GM04504 (cell line): ENCODE data around the gene ACTL8.
"Not testable (repeated sequence)": the region's sequence is repeated elsewhere in the genome, so short reads cannot be mapped to it uniquely, and the experiment has no call there.

Source experiments
- DNase-seq: peaks from one replicate; pipeline ENCODE4 v3.0.0-alpha.2; 2012; ENCODE audit warnings: low read depth

Gene ACTL8

DNA sequence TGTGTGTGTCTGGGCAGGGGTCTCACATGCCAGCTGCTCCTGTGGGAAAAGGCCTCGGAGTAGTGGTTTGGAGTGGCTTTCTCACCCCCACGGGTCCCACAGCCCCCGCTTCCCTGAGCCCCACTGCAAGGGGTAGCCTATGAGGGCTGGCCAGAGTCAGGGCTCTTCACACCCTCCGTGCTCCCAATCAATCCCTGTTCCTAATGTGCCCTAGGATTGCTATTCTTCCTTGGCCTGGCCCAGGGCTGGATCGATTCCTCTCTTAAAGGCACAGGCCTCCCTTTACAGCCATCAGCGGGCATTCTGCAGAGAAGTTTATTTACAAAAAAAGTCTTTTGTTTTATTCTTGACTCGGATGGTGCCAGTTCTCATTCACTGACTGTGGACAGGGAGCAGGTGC, 19.3 kb upstream of the ACTL8 start:
- DNase-seq: no peak

DNA sequence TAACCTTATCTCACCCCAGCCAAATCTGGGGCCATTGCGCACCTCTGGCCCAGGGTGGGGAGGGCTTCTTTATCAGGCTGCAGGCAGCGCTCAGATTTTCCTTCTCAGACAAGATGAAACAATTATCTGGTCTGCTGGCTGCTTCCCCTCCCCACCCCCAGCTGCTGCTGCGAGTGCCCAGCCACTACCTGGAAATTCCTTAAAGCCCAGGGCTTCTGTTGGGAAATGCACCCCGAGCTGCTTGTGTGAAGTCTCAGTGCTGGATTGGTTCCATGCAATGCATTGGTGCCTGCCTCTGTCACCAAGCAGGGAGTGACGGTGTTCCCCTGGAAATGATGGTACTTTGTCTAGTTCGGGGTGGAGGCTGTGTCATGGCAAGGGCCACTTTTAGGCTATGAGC, 18.5 kb upstream of the ACTL8 start:
- no peak for DNase-seq

DNA sequence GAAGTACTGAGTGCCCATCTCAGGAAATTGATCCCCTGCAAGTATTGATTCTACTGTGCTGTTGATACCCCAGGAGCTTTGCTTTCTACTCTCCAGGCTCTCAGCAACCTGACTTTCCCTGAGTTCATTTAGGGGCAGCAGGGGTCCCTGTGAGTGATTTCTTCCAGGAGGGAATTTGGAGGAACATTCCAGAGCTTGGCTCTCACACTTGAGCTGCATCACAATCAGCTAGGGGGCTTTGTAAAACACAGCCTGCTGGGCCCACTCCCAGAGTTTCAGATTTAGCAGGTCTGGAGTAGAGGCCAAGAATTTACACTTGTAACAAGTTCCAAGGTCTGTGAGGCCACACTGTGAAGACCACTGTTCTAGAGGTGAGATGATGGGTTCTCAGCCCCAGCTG, 16.1 kb upstream of the ACTL8 start:
- no peak for DNase-seq

DNA sequence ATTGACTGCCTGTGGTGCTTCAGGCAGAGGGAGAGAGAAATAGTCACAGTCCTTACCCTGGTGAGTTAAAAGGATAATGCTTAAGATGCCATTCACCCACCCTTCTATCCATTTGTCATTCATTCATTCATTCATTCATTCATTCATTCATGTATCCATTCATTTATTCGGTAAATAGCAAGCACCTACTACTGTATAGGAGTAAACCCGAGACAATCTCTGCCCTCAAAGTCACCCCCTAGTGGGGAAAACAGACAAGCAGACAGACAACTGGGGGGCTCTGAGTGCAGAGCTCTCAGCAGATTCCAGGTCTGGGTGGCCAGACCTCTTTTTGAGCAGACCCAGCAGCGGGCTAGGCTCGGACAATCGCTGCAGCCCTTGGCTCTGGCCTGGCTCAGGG, 14.1 kb upstream of the ACTL8 start:
- no peak for DNase-seq

DNA sequence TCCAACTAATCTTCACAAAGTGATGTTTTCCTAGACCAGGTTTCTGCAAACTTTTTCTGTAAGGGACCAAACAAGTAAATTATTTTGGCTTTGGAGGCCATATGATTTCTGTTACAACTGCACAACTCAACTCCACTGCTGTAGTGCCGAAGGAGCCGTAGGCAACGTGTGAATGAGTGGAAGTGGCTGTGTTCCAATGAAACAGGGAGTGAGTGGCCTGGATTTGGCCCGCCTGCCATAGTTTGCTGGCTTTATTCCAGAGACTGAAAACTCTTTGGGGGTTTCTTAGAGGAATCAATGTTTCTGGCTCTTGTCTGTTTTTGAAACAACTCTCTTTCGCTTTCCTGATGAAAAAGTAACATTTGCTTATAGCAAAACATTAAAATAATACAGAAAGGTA, 12.6 kb upstream of the ACTL8 start:
- no peak for DNase-seq

DNA sequence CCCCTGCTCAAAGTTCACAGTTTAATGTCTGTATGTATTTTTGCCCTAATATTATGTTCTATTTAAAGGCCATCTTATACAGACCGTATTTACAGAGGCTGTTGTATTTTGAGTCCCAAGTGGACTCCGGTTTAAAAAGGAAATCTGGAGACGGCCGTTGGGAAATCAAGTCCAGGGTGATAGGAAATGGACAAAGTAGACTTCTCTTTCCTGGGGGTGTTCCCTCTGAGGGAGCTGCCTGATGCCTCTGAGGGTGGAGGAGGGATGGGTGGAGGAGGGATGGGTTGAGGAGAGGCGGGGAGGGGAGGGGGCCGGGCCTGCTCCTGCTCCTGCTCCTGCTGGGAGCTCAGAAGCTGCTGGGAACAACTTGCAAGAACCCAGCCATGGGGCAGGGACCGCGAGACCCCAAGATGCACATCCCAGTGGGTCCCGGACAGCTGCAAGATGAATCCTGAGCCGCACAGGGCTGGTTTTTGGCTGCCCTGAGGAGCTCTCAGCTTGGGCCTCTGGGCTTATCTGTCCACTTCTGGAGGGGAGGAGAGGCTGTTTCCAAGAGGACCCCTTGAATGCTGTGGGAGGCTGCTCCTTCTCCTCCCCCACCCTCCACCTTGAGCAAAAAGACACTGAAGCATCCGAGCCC, 12.0 kb upstream of the ACTL8 start:
- no peak for DNase-seq

DNA sequence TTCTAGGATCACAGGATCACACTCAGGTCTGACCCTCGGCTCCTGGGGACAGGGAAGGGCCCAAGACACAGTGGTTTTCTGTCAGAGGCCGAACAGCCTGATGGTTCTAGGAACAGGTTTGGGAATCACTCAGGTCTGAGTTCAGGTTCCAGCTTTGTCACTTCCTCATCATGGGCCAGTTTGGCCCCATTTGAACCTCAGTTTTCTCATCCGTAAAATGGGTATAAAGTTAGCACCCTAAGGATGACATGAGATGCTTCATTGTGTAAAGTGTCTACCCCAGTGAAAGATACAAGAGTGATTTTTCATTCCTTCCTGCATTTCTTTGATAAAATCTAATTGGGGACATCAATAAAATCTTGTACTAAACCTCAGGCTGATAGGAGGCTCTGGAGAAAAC, 11.2 kb upstream of the ACTL8 start:
- DNase-seq: no peak

DNA sequence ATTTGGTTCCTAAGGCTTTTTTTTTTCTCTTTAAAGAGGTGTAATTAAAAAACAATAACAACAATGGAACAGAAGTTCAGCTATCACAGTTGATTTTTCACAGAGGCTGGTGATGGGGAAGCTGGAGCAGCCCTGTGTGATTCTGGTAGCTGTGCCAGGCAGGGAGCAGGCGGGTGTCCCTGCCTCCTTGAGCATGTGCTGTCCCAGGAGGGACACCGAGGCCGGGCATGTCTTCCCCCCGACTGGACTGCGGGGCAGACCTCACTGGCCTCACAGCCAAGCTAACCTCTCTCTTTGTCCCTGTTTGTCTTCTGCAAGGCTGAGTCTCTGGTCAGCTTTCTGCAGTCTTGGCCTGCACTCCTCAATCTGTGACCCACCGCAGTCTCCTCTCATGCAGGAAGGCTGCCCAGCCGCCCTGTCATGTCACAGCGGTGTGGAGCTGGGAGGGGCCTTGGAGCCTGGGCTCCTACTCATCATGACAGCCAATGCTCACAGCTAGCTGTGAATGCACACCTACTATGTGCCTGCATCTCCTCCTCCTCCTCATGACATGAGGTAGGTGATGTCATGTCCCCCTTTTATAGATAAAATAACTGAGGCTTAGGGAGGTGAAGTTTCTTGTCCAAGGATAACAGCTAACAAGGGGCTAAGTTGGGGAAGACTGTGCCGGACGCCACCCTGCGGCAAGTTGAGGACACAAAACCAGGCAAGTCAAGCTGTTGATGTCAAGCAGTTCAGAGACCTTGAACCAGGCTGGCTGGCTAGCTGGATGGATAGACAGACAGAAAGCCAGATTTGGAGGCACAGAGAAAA, 10.3 kb upstream of the ACTL8 start:
- no peak for DNase-seq

DNA sequence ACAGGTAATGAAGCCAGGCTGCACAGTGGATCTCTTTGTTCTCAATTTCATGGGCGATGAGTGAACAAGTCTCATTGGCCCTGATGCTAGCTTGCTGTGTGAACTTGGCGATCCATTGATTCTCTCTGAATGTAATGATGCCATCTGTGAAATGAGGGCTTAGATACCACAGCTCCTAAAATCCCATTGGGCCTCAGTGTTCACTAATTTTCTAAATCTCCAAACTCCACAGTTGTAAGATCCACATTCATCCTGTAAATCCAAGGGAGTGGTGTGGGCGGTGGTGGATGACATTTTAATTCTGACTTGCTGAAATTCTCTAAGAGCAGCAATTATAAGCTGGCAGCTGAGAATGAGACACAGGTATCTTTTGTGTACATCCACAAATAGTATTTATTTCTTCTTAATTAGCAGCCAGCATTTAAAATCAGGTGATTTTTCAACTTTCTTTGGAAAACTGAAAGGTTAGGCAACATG, 9.6 kb upstream of the ACTL8 start:
- DNase-seq: no peak

DNA sequence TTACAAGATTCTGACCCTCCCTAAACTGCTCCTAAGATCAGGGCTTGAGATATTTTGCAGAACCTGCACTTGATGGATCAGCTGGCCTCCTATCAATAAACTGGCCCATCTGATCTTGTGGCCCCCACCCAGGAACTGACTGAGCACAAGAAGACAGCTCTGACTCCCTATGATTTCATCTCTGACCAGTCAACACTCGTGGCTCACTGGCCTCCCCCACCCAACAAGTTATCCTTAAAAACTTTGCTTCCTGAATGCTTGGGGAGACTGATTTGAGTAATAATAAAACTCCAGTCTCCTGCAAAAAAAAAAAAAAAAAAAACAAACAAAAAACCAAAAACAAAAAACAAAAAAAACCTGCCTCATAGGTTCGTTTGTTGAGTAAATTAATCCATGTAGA, 8.9 kb upstream of the ACTL8 start:
- DNase-seq: not testable (repeated sequence)

DNA sequence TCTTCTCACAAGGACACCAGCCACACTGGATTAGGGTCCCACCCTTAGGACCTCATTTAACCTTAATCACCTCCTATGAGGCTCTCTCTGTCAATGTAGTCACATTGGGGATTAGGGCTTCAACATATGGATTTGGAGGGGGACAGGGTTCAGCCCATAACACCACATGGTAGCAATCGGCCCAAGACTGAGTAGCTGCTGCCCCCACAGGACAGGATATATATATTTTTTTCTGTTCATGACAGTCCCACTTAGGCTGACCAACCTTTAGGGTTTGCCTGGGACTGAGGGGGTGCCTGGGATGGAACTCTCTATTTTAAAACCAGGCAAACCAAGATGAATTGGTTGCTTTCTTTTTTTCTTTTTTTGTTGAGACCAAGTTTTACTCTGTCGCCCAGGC, 8.2 kb upstream of the ACTL8 start:
- DNase-seq: no peak

DNA sequence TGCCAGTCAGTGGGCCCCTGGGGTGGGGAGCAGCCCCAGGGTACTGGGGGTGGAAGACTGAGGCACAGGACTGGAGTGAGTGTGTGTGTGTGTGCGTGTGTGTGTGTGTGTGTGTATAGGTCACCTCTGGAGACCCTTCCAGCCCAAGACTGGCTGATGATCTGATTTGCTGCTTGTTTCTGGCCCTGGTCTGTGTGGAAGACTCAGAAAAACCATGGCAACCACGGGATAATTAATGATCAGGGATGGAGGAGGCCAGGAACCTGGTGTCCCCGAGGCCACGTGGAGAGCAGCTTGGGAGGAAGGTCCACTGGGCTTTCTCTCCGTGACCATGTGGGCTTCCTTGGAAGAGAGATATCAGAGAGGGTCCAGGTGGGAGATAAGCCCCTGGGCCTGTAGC, 4.8 kb upstream of the ACTL8 start:
- DNase-seq: no peak

DNA sequence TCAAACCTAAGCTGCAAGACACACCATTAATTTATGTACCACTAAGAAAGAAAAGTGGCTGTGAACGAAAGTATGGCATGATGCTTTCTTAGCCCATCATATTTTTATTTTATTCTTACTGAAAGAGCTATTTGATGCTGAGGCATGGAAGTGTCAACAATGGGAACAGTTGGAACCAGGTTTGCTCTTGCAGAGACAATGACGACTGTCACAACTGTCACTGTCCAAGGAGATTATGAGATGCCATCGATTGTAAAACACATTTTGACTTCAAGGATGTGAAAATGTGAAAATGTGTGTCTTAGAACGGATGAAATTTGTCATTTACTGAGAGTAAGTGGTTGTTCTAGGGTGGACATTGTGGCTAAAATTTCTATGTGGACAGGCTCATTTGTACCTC, 2.8 kb upstream of the ACTL8 start:
- no peak for DNase-seq

DNA sequence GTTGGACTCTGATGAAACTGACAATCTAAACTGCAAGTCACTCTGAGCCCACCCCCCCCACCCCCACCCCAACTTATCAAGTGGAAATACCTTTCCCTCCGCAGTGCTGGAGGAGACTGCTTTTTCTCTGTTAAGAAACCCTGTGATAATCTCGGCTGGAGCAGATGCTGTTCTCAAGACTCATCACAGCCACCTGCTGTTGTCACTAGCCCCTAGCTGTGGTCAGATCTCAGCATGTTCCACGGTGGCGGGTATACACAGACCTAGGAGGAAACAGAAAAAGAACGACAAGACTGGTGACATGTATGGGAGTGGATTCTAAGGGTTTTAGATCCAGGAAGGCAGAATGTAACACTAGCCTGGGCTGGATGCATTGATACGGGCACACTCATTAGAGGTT, 2.3 kb downstream of the ACTL8 start:
- no peak for DNase-seq

DNA sequence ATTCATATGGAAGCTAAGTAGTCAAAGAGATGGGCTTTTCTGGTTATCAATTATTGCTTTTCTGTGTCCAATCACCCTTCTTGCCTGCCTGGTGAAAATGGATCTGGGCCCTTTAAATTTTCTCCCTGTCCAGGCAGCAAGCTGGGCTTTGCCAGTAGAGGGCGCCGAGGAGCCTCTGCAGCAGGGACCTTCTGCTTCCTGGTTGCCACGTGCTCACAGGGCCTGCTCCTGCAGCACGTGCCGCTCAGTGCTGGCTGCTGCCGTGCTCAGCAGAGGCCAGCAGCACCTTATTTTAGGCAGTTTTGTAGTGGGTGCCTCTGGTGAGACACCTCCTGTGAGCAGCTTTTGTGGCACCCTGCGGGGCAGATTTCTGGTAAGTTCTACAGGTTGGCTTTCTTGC, 4.0 kb downstream of the ACTL8 start:
- DNase-seq: no peak

DNA sequence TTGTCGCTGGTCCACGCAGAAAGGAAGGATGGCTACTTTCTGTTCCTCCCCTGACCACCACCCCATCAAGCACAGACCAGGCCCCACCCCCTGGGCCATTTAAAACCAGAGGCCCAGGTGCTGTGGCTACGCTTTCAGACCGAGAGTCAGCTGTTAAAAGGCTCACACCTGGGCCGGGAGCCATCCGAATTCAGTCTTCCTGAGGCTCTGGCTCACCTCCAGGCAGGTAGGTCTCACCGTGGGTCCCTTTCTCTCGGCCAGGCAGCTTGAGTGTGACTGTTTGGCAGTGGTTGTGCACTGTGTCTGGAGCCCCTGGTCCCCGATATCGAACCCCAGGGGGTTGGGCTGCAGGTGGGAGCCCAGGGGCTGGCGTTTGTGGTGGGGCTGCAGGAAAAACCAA, 7.2 kb downstream of the ACTL8 start:
- DNase-seq: no peak

DNA sequence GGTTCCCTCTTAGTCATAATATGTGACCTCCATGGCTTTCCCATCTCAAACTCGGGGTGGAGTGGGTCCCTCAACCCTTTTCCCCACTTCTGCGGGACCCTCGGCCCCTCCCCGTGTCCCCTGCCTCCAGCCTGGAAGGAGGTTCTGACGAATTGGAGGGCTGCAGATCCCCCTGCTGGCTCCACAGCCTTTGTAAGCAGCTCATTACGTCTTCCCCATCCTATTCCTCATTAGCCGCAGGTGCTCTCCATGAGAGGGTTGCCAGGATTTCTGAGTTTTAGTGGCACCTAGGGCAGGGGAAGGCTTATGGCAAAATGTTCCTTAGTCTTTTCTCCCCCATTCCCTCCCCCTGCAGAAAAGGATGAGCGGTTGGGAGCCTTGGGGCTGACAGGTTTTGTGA, 8.3 kb downstream of the ACTL8 start:
- no peak for DNase-seq

DNA sequence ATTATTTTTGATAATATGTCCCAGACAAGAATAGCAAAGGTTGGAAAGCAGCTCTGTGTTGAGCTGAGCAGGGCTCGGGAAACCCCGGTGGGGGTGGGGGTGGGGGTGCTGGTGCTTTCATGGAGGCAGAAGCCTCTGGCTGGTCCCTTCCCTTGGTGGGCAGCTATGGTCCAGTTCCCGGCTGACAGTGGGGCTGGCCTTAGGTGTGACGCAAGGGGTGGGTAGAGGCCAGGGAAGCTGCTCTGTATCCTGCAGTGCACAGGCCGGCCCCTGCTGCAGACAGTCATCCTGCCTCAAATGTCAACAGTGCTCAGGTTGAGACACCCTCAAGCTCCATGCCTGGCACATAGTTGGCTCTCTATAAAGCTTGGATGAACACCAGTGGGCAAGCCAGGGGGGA, 8.9 kb downstream of the ACTL8 start:
- no peak for DNase-seq

DNA sequence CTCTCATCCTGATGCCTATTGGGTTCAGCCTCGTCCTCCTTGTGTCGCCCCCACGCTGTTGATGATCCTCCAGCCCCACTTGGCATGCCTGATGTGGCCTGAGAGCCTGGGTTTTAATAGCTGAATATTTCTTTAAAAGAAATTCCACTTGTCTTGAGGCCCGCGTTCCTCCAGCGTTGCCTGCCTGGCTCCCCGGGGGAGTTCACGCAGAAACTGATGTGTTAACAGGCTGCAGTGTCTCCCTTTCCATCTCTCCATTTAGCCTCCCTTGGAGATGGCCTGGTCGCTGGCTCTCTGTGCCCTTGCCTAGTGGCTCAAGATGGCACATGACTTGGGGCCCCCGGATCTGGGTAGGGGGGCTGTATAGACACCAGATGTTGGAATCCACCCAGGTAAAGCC, 9.5 kb downstream of the ACTL8 start:
- no peak for DNase-seq

DNA sequence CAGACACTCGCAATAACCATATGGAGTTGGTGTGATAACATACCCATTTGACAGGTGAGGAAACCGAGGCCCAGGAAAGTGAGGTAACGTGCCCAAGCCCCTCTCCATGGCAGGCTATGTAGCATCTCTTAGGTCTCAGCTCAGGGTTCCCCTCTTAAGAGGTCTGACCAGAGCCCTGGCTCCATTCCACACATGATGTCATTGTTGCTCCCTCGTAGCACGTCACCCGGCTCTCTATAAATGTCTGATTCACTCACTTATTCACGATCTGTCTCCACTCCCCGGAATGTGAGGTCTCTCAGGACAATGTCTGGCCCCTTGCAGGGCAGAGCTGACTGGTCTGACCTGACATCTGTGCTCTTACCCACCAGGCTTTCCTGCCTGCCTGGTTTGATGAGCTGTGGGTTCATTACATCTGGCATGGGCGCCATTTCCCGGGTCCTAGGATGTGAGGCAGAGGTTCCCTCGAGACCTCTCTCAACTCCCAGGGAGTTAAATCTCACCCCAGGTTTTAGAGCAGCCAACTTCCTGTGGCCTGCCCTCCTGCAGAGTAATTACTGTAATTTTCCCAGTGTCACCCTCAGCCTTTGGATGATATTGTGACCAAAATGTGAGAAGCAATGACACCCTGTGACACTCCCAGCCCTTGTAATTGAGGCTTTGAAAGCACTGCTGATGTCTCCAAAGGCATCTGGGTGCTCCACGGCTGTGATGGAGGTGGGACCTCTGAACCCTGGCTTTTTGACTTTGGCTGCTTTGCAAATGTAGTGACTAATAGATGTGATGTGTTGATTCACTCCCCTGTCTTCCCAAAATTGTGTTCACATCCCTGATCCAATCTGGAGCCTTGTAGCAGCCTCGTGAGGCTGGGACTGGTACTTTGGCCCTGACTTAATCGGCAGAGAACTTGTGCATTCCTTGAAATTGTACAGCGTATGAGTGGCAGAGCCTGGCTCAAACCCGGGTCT, 10.6 kb downstream of the ACTL8 start:
- DNase-seq: peak; percentile 92

DNA sequence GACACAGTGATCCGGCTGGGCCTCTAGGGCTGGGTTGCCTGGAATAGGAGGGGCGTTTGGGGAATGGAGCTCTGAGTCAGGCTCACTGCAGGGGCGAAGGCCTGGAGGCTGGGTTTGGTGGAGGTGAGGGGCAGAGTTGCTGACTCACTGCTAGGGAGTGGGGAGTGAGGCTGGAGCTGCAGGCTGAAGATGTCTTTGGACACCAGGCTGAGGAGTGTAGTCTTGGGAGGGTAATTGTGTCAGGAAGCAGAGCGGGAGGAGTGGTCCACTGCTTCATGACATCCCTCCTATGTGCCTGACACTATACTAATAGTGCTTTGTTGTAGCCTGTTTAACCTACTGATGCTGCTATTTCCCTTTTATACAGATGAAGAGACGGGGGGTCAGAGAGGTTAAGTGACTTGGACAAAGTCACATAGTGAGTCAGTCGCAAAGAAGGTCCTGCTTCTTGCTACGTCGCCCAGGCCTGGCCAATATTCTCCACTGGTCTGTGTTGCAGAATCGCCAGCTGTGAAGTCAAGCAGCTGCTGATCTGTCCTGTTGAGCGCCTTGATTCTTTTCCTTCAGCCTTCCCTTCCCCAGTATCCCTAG, 13.6 kb downstream of the ACTL8 start:
- peak; percentile 51 for DNase-seq

DNA sequence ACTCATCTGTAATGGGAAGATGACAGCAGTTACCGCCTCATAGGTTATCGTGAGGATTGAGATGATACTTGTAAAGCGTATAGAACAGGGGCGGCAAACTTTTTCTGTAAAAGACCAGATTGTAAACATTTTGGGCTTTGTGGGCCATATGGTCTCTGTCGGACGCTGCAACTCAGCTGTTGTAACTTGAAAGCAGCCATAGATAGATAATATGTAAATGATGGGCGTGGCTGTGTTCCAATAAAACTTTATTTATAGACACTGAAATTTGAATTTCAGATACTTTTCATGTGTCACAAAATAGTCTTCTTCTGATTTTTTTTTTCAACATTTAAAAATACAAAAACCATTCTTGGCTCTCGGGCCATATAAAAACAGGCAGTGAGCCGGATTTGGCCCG, 15.8 kb downstream of the ACTL8 start:
- no peak for DNase-seq
